ENCODE results near the gene XRN2.
A peak's percentile ranks its signal among the peaks of the same experiment; 100 is the strongest.

Gene XRN2

DNA sequence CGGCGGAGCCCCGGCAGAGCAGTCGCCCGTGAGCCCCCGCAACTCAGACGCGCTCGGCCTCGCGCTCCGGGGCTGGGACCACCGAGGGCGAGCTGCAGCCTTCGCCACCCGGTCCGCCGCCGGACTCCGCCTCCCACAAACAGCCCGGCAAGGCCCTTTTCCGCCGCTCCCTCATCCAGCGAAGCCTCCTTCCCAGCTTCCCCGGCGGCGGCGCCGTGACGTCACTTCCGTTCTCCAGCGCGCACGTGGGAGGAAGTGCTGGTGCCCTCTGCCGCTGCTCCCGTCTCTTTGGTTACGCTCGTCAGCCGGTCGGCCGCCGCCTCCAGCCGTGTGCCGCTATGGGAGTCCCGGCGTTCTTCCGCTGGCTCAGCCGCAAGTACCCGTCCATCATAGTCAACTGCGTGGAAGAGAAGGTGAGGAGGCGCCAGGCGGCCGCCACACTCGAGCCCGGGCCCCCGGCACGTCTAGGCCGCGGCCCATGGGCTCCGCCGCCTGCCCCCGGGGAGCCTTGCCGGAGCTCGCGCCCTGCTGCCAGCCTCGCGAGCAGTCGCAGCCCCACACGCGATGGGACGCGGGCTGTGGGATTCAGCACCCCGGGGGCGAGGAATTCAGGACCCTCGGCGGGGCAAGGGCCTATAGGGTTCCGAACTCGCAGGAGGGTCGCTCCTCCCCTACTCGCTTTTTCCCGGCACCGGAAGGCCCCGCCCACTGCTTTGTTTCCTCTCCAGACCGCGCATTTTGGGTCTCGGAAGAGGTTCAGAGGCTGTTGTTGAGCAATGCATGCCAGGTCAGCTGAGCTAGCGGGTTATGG is at the start of gene XRN2:
XRN2 (plus strand) TSS at position 271 of the 811 bp plus-strand sequence; CDS start at position 339, 68 bp downstream.
- peak within 1 kb of the TSS; percentile 97 for H3K9ac ChIP-seq
- no peaks in the 10 kb centered on the region for H3K27me3 ChIP-seq

DNA sequence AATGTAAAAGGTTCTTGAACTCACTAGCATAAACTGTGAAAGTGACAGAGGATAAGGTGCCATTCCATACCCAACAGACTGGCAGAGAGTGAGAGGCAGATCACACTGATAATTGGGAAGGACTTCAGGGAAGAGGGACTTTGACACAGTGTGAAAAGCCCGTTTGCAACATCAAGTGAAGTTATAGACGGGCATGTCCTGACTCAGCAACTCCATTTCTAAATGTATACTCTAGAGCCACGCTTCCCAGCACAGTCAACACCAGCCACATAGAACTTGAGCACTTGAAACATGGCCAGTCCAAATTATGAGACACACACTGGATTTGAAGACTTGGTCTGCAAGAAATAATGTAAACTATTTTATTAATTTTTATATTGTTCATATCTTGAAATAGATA is 45.9 kb upstream of the XRN2 start:
- H3K27me3 ChIP-seq = no peaks in the 10 kb centered on the region
- no peak overlapping the region for H3K27ac ChIP-seq
- TF ChIP-seq Cebpa-rat (IDR thresholded peaks at IDR 0.05) = no peak
- no peak overlapping the region for H3K4me2 ChIP-seq
- H3K36me3 ChIP-seq = no peaks in the 10 kb centered on the region
- no peaks in the 10 kb centered on the region for H4K20me1 ChIP-seq
- H3K9ac ChIP-seq = no peak overlapping the region
- H3K4me3 ChIP-seq = no peak overlapping the region
- H3K4me1 ChIP-seq = no peaks in the 10 kb centered on the region
- H3K9me3 ChIP-seq = no peaks in the 10 kb centered on the region

More for the DNA sequence above, at the start of gene XRN2:
- Histone ChIP-seq H3K9me3 (peaks cover 3% of the 10 kb centered on the region; the same call in 1 of the 2 replicates), H3K36me3 (peaks cover 11% of the 10 kb centered on the region), H3K4me3 (peak within 1 kb of the TSS; percentile 83), H3K27ac (peak within 1 kb of the TSS; percentile 98), H4K20me1 (peaks cover 24% of the 10 kb centered on the region), H3K4me2 (peak within 1 kb of the TSS; percentile 89), H3K4me1 (peaks cover 19% of the 10 kb centered on the region)
- peak; percentile 98 for TF ChIP-seq Cebpa-rat (IDR thresholded peaks at IDR 0.05)

- no peaks in the 10 kb centered on the region for H3K9me3 ChIP-seq
- no peak for TF ChIP-seq Cebpa-rat (IDR thresholded peaks at IDR 0.05)
- H3K36me3 ChIP-seq = no peaks in the 10 kb centered on the region
- H4K20me1 ChIP-seq = no peaks in the 10 kb centered on the region
- no peak overlapping the region for H3K27ac ChIP-seq
- H3K4me1 ChIP-seq = no peaks in the 10 kb centered on the region
- no peak overlapping the region for H3K4me2 ChIP-seq
- no peak overlapping the region for H3K9ac ChIP-seq
- no peak overlapping the region for H3K4me3 ChIP-seq
- no peaks in the 10 kb centered on the region for H3K27me3 ChIP-seq
Observed at GRCh38 chr20:21258411-21258810, 44.7 kb upstream of the XRN2 start.

DNA sequence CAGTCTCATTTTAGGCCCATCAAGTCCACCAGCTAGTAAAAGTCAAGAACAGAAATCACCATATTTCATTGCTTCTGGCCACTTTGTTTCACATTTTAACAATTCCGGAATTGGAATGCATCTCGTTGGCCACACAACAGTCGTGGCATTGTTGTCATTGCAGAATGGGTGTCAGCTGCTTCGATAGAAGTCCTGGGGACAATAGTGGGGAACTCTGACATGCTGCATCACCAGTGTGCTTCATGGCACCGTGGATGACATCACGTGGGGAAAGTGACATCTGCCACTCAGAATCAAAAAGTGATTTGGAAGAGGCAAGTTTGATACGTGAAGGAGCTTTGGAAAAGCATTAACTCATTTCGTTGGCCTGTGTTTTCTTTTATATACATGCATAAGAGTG is 43.8 kb upstream of the XRN2 start:
- H3K36me3 ChIP-seq = no peaks in the 10 kb centered on the region
- H3K9me3 ChIP-seq = no peaks in the 10 kb centered on the region
- H3K4me1 ChIP-seq = no peaks in the 10 kb centered on the region
- H3K27ac ChIP-seq = no peak overlapping the region
- no peaks in the 10 kb centered on the region for H3K27me3 ChIP-seq
- no peaks in the 10 kb centered on the region for H4K20me1 ChIP-seq
- no peak overlapping the region for H3K9ac ChIP-seq
- no peak for TF ChIP-seq Cebpa-rat (IDR thresholded peaks at IDR 0.05)
- no peak overlapping the region for H3K4me3 ChIP-seq
- H3K4me2 ChIP-seq = no peak overlapping the region

DNA sequence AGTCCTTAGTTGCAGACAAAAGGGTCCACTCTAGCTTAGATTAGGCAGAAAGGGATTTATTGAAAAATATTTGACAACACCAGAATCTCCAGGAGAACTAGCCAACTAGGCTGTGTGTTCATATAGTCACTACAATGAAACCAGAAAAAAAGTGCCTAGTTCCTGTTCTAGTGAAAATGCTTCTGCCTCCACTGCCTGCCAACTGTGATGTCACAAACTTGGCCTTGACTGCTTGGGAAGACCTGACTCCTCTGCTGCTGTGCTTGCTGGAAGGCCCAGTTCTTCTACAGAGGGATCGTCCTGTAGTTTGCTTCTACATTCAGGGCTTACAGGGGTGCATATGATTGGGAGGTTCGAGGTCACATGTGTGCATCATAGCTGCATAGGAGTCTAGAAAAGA is 40.3 kb upstream of the XRN2 start:
- no peak for TF ChIP-seq Cebpa-rat (IDR thresholded peaks at IDR 0.05)
- Histone ChIP-seq H4K20me1 (no peaks in the 10 kb centered on the region), H3K4me3 (no peak overlapping the region), H3K4me2 (no peak overlapping the region), H3K9ac (no peak overlapping the region), H3K36me3 (no peaks in the 10 kb centered on the region), H3K9me3 (peaks cover 11% of the 10 kb centered on the region), H3K4me1 (peaks cover 14% of the 10 kb centered on the region), H3K27me3 (no peaks in the 10 kb centered on the region), H3K27ac (no peak overlapping the region)

DNA sequence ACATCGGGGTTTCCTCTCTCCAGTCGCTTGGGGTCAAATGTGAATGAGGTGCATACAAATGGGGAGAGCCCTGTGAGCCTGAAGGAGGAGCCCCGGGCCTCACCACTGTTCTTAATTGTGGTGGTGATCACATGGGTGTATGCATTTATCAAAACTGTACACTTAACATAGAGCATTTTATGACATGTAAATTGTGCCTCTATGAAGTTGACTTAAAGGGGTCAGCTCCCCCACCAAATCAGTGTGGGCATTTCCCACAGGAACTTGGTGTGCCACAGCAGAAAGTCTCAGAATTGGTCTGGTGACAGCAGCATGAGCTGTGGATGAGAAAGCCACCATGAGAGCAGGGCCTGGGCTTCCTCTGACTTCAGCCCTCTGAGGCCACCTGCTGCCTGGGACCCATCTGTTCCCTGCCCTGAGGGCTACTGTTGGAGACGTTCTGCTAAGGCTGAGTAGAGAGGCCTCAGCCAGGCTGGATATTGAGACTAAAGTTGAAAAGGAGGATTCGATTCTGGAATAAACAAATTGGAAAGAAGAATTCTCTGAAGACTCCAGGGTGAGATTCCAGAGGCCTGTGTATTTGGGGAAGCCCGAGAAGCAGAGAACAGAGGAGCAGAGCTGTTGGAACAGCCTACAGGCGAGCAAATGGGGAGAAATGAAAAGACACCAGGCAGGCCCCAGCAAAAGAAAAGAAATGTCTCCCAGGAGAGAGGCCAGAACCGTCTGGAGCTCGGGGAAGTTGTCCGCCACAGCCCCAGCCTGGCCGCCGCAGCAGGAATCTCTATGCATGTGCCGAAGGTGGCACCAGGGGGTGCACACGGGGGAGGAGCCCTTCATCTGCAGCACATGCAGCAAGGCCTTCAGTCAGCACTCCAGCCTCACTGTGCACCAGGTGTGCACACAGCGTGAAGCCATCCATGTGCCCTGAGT is 37.6 kb upstream of the XRN2 start:
- no peak overlapping the region for H3K9ac ChIP-seq
- H3K36me3 ChIP-seq = no peaks in the 10 kb centered on the region
- peaks cover 19% of the 10 kb centered on the region for H3K4me1 ChIP-seq
- H4K20me1 ChIP-seq = no peaks in the 10 kb centered on the region
- peaks cover 11% of the 10 kb centered on the region for H3K9me3 ChIP-seq
- no peaks in the 10 kb centered on the region for H3K27me3 ChIP-seq
- H3K4me2 ChIP-seq = 0 out of 2 replicates have a peak overlapping the region, but pooled peaks have one; percentile 19
- H3K27ac ChIP-seq = no peak overlapping the region
- TF ChIP-seq Cebpa-rat (IDR thresholded peaks at IDR 0.05) = no peak
- no peak overlapping the region for H3K4me3 ChIP-seq

GRCh38 chr20:21266191-21266536 is 37.0 kb upstream of the XRN2 start:
- Histone ChIP-seq H3K4me1 (peaks cover 19% of the 10 kb centered on the region), H3K9ac (no peak overlapping the region), H3K4me2 (no peak overlapping the region), H3K27ac (no peak overlapping the region), H3K4me3 (no peak overlapping the region), H3K27me3 (no peaks in the 10 kb centered on the region), H4K20me1 (no peaks in the 10 kb centered on the region), H3K36me3 (no peaks in the 10 kb centered on the region), H3K9me3 (peaks cover 11% of the 10 kb centered on the region)
- no peak for TF ChIP-seq Cebpa-rat (IDR thresholded peaks at IDR 0.05)

DNA sequence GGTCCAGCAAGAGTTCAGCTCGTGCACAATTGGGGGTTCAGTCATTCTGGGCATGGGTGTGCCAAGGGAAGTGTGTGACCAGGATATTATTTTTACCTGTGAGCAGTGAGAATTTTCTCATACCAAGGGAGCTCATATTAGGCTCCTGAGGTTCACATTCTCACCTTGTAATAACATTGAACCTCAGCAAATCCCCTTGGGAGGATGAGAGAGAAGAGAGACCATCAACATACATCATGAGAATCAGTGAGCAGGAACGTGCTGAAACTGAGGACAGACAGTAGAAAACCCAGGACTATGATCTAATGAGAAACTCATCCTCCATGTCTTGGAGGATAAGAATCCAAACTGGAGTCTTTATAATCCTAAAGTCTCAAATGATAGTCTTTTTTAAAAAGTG is 33.4 kb upstream of the XRN2 start:
- TF ChIP-seq Cebpa-rat (IDR thresholded peaks at IDR 0.05) = no peak
- no peaks in the 10 kb centered on the region for H4K20me1 ChIP-seq
- H3K9ac ChIP-seq = no peak overlapping the region
- no peaks in the 10 kb centered on the region for H3K27me3 ChIP-seq
- H3K4me3 ChIP-seq = no peak overlapping the region
- no peak overlapping the region for H3K27ac ChIP-seq
- no peak overlapping the region for H3K4me2 ChIP-seq
- no peaks in the 10 kb centered on the region for H3K36me3 ChIP-seq
- peaks cover 19% of the 10 kb centered on the region for H3K4me1 ChIP-seq
- peaks cover 11% of the 10 kb centered on the region for H3K9me3 ChIP-seq

DNA sequence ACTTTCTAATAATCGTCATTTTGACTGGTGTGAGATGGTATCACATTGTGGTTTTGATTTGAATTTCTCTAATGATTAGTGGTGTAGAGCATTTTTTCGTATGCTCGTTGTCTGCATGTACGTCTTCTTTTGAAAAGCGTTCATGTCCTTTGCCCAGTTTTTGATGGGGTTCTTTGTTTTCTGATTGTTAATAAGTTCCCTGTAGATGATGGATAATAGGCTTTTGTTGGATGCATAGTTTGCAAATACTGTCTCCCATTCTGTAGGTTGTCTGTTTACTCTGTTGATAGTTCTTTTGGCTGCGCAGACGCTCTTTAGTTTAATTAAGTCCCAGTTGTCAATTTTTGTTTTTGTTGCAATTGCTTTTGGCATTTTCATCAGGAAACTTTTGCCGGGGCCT is 32.3 kb upstream of the XRN2 start:
- TF ChIP-seq Cebpa-rat (IDR thresholded peaks at IDR 0.05) = no peak
- Histone ChIP-seq H4K20me1 (no peaks in the 10 kb centered on the region), H3K9ac (no peak overlapping the region), H3K4me1 (peaks cover 11% of the 10 kb centered on the region), H3K4me2 (no peak overlapping the region), H3K27me3 (no peaks in the 10 kb centered on the region), H3K4me3 (no peak overlapping the region), H3K36me3 (no peaks in the 10 kb centered on the region), H3K9me3 (peaks cover 11% of the 10 kb centered on the region), H3K27ac (no peak overlapping the region)

DNA sequence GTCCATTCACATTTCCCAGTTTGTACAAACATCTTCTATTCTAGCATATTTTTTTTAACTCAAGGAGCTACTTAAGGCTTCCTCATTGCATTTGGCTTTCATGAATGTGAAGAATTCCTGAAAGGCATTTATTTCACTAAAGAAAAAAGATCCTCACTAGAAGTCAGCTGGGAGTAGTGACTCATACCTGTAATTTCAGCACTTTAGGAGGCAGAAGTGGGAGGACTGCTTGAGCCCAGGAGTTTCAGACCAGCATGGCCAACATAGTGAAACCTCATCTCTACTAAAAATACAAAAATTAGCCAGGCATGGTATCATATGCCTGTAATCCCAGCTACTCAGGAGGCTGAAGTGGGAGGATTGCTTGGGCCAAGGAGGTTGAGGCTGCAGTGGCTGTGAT is 30.9 kb upstream of the XRN2 start:
- Histone ChIP-seq H3K9ac (no peak overlapping the region), H3K27ac (no peak overlapping the region), H3K27me3 (no peaks in the 10 kb centered on the region), H3K36me3 (no peaks in the 10 kb centered on the region), H4K20me1 (no peaks in the 10 kb centered on the region), H3K9me3 (peaks cover 2% of the 10 kb centered on the region), H3K4me3 (no peak overlapping the region), H3K4me1 (peaks cover 5% of the 10 kb centered on the region), H3K4me2 (no peak overlapping the region)
- no peak for TF ChIP-seq Cebpa-rat (IDR thresholded peaks at IDR 0.05)
